NT2/D1 (cell line): ENCODE measurements around the gene NGRN.

Source experiments
- SUZ12 ChIP-seq: IDR thresholded peaks from 2 replicates; pipeline ENCODE4 v1.6.1; 2011; ENCODE audit not compliant: insufficient read length, insufficient read depth; ENCODE audit errors: extremely low read depth
- YY1 ChIP-seq: IDR thresholded peaks from 2 replicates; pipeline ENCODE4 v1.6.1; 2011; ENCODE audit not compliant: insufficient read length, insufficient read depth
- ZNF274 ChIP-seq: IDR thresholded peaks from 2 replicates; pipeline ENCODE4 v1.6.1; 2011; ENCODE audit warnings: mild to moderate bottlenecking, low read depth, low read length

DNA sequence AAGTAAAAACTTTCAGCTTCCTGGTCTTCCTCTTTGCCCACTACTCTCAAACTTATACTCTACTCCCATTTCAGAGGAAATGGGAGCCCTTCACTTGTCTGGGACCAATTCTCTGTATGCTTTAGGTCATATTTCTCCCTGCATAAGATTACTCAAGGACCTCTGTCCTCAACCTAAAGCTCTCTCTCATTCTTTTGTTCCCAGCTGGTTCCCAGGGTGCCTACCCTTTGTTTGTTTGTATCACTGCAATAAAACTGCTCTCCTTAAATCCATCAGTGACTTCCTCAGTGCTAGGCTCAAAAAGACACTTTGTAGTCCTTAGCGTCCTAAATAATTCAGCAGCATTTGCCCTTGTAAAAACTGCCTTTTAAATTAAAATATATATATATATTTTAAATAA lies 2.9 kb downstream of the NGRN start:
- no peak for TF ChIP-seq YY1
- no peak for TF ChIP-seq ZNF274
- no peak for TF ChIP-seq SUZ12
